Uterus (tissue), 4 donors: ENCODE results near the gene SLC22A31. TPM values are rescaled to one million over a fixed set of nuclear protein-coding genes. Genes with fewer than 3 reads are reported as not detected.

Source experiments
- DNase-seq, 2 donors: peaks; one replicate each; pipeline ENCODE4 v3.0.0-alpha.2; 2019 to 2020
- H3K27ac ChIP-seq, 2 donors: fragments of 200-600 bp; sonication (generic); 1 replicate in 1 of 2; 2 replicates in 1 of 2; pipeline ENCODE4 v1.5.1; 2016 to 2018
- H3K27me3 ChIP-seq, 2 donors: fragments of 200-600 bp; sonication (generic); one replicate each; pipeline ENCODE4 v1.5.1; 2018 to 2019; ENCODE audit warnings: control low read depth in 1 of 2
- H3K36me3 ChIP-seq, 2 donors: fragments of 200-600 bp; sonication (generic); one replicate each; pipeline ENCODE4 v1.5.1; 2019; ENCODE audit warnings: control low read depth in 1 of 2
- H3K4me1 ChIP-seq, 2 donors: fragments of 200-600 bp; sonication (generic); one replicate each; pipeline ENCODE4 v1.5.1; 2018 to 2019; ENCODE audit warnings: control low read depth in 1 of 2
- H3K4me3 ChIP-seq, 2 donors: fragments of 200-600 bp; sonication (generic); 1 replicate in 1 of 2; 2 replicates in 1 of 2; pipeline ENCODE4 v1.5.1; 2018 to 2019; ENCODE audit warnings: mild to moderate bottlenecking in 1 of 2
- H3K9me3 ChIP-seq, 2 donors: fragments of 200-600 bp; sonication (generic); one replicate each; pipeline ENCODE4 v1.5.1; 2019; ENCODE audit warnings: control low read depth in 1 of 2
- CTCF ChIP-seq, 4 experiments: fragments of 200-600 bp in 2 of 4; fragments of 450-650 bp in 2 of 4; sonication (generic) in 2 of 4; IDR thresholded peaks; one replicate each; pipeline ENCODE4 v1.5.1; 2016 to 2019; ENCODE audit warnings: antibody characterized with exemption in 4 of 4, mild to moderate bottlenecking in 2 of 4, moderate library complexity in 1 of 4
- POLR2A ChIP-seq, 2 donors: fragments of 450-650 bp; IDR thresholded peaks; one replicate each; pipeline ENCODE4 v1.6.1; 2016; ENCODE audit warnings: antibody characterized with exemption in 2 of 2, mild to moderate bottlenecking in 1 of 2, moderate library complexity in 1 of 2
- intact Hi-C: fragments of 100-400 bp; cut with DNase I; formaldehyde crosslinking; loops from one replicate; pipeline ENCODE4 v1.15.1; 2023; ENCODE audit warnings: low total_unique reads
- total RNA-seq, 4 donors: library from RNA; depleted of rRNA in 3 of 4; stranded (reverse); fragments of >200 nt in 3 of 4; gene quantifications; one replicate each; pipeline versions ENCODE4 v1.1.0 to v1.2.4, GENCODE V29; 2014 to 2023
- donor health status: DM: yes; HTN: yes; CAD: no.

Gene SLC22A31
- total RNA-seq, 4 donors from 2014 or later: not detected

- H3K36me3 ChIP-seq: no peaks in the 10 kb centered on the region
- no peaks in the 10 kb centered on the region for H3K9me3 ChIP-seq
- no peak overlapping the region for H3K27ac ChIP-seq
- DNase-seq: no peak
- peaks cover 10 to 15% of the 10 kb centered on the region in 2 donors for H3K27me3 ChIP-seq
- H3K4me1 ChIP-seq: no peaks in the 10 kb centered on the region
- intact Hi-C loops: no loop called here
- TF ChIP-seq CTCF (IDR thresholded peaks at IDR 0.05): no peak
- no peak for TF ChIP-seq POLR2A (IDR thresholded peaks at IDR 0.05)
- H3K4me3 ChIP-seq: no peak overlapping the region
Measured at GRCh38 chr16:89174877-89175276, 25.5 kb downstream of the SLC22A31 start.

DNA sequence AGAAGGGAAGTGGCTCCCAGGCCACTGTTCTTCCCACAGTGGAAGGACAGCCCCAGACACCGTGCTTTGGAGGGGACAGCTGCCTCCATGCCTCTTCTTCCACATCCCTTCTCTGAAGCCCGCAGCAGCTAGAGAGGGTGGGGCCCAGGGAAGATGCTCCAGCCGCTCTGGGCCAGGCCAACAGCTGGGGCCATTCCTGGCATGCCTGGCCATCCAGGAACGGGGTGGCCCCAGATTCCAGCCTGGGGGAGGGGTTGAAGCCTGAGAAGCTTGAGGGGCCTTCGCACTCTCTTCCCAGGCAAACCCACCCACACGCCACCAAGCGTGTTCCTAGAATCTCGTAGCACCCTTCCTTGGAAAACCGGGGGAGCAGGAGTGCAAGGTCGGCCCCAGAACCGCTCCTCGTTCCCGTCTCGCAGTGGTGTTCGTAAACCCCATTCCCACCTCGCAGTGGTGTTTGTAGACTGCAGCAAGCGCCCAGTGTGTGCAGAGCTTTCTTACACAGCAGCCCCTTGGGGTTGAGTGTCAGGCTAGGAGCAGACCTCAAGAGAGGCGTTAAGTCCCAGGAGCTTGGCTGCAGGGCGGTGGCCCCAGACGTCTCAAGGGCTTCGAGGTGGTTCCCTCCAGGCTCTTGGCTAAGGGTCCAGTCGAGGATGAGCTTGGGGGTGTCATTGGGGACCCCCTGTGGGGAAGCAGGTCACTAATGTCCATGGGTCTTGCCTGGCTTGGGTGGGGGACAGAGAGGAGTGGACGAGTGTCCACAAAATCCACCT lies 26.1 kb downstream of the SLC22A31 start:
- no peak overlapping the region for H3K4me3 ChIP-seq
- no peak overlapping the region for H3K27ac ChIP-seq
- H3K36me3 ChIP-seq: no peaks in the 10 kb centered on the region
- DNase-seq: no peak
- TF ChIP-seq CTCF (IDR thresholded peaks at IDR 0.05): no peak
- no peak for TF ChIP-seq POLR2A (IDR thresholded peaks at IDR 0.05)
- intact Hi-C loops: no loop called here
- peaks cover 13 to 21% of the 10 kb centered on the region in 2 donors for H3K27me3 ChIP-seq
- no peaks in the 10 kb centered on the region for H3K4me1 ChIP-seq
- H3K9me3 ChIP-seq: no peaks in the 10 kb centered on the region

GRCh38 chr16:89173174-89173921 lies 27.0 kb downstream of the SLC22A31 start:
- TF ChIP-seq POLR2A (IDR thresholded peaks at IDR 0.05) (no peak), CTCF (IDR thresholded peaks at IDR 0.05) (no peak)
- DNase-seq: no peak
- H3K4me1 ChIP-seq: no peaks in the 10 kb centered on the region
- no peak overlapping the region for H3K4me3 ChIP-seq
- no peaks in the 10 kb centered on the region for H3K36me3 ChIP-seq
- no peak overlapping the region for H3K27ac ChIP-seq
- no peaks in the 10 kb centered on the region for H3K9me3 ChIP-seq
- intact Hi-C loops: no loop called here
- peaks cover 19 to 23% of the 10 kb centered on the region in 2 donors for H3K27me3 ChIP-seq

- Histone ChIP-seq H3K27ac (no peak overlapping the region), H3K27me3 (peaks cover 19 to 23% of the 10 kb centered on the region in 2 donors), H3K36me3 (no peaks in the 10 kb centered on the region), H3K4me1 (no peaks in the 10 kb centered on the region), H3K9me3 (no peaks in the 10 kb centered on the region), H3K4me3 (no peak overlapping the region)
- no peak for DNase-seq
- TF ChIP-seq CTCF (IDR thresholded peaks at IDR 0.05) (no peak), POLR2A (IDR thresholded peaks at IDR 0.05) (no peak)
- intact Hi-C loops: no loop called here
Measured at GRCh38 chr16:89172528-89173173, 27.7 kb downstream of the SLC22A31 start.

- H3K4me3 ChIP-seq: no peak overlapping the region
- H3K36me3 ChIP-seq: no peaks in the 10 kb centered on the region
- H3K27ac ChIP-seq: no peak overlapping the region
- TF ChIP-seq POLR2A (IDR thresholded peaks at IDR 0.05): no peak
- no peak for TF ChIP-seq CTCF (IDR thresholded peaks at IDR 0.05)
- no peaks in the 10 kb centered on the region for H3K9me3 ChIP-seq
- peaks cover 19 to 23% of the 10 kb centered on the region in 2 donors for H3K27me3 ChIP-seq
- intact Hi-C loops: no loop called here
- H3K4me1 ChIP-seq: no peaks in the 10 kb centered on the region
- no peak for DNase-seq
Measured at GRCh38 chr16:89172171-89172527, 28.2 kb downstream of the SLC22A31 start.
